Skeletal muscle satellite cell (primary cell): ENCODE measurements around the gene MTR.

Source experiments
- H3K27me3 ChIP-seq: 2 replicates; pipeline ENCODE4 v1.7.0; 2013; ENCODE audit warnings: low read length; ENCODE audit not compliant: control insufficient read depth, insufficient read depth
- H3K36me3 ChIP-seq: 2 replicates; pipeline ENCODE4 v1.7.0; 2013; ENCODE audit warnings: mild to moderate bottlenecking, control low read depth, low read length; ENCODE audit not compliant: insufficient read depth
- H3K4me1 ChIP-seq: 2 replicates; pipeline ENCODE4 v1.7.0; 2013; ENCODE audit warnings: low read length; ENCODE audit not compliant: control insufficient read depth, insufficient read depth
- H3K4me2 ChIP-seq: 2 replicates; pipeline ENCODE4 v1.7.0; 2013; ENCODE audit warnings: mild to moderate bottlenecking, low read length
- H3K4me3 ChIP-seq: 2 replicates; pipeline ENCODE4 v1.7.0; 2013; ENCODE audit warnings: low read length
- H3K9ac ChIP-seq: 2 replicates; pipeline ENCODE4 v1.7.0; 2013; ENCODE audit warnings: mild to moderate bottlenecking, low read depth, low read length, moderate library complexity
- H3K9me3 ChIP-seq: replicated peaks from 2 replicates; pipeline ENCODE4 v1.7.0; 2013; ENCODE audit warnings: mild to moderate bottlenecking, control low read depth, low read length

The MTR gene

DNA sequence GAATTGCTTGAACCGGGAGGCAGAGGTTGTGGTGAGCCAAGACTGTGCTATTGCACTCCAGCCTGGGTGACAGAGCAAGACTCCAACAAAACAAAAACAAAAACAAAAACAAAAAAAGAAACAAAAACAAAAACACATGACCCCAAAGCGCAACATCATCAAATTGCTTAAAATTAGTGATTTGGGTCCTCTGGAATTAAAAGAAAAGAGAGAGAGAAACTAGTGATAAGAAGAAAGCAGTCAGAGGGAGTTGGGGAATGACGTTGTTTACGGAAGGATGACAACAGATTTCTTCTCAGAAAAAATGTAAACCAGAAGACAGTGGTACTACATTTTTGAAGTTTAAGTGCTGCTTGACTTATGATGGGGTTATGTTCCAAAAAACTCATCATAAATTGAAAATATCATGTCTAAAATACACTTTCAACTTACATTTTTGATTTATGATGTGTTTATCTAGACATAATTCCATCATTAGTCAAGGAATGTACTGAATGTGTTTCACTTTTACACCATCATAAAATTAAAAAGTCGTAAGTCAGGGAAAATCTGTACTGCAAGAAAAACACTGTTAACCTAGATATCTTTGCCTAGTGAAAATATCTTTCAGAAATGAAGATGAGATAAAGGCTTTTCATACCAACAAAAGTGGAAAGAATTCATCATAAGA is 121.2 kb downstream of the MTR start:
- Histone ChIP-seq H3K4me3 (no peak overlapping the region), H3K27me3 (no peaks in the 10 kb centered on the region), H3K4me2 (no peak overlapping the region), H3K36me3 (no peaks in the 10 kb centered on the region), H3K4me1 (no peaks in the 10 kb centered on the region), H3K9ac (no peak overlapping the region), H3K9me3 (no peaks in the 10 kb centered on the region)

DNA sequence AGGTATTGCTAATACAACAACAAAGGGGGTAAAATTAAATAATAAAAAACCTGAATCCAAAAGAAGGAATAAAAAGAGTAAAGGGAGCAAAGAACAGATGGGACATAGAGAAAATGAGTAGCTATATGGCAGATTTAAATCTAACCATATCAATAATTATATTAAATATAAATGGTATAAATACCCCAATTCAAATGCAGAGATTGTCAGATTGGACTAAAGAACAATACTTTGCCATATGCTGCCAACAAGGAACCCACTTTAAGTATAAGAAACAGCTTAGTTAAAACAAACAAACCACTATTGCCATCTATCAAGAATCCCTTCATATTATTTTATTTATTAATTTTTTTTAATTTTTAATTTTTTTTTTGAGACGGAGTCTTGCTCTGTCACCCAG is 122.4 kb downstream of the MTR start:
- Histone ChIP-seq H3K36me3 (no peaks in the 10 kb centered on the region), H3K9me3 (no peaks in the 10 kb centered on the region), H3K9ac (no peak overlapping the region), H3K4me1 (no peaks in the 10 kb centered on the region), H3K4me3 (no peak overlapping the region), H3K27me3 (no peaks in the 10 kb centered on the region), H3K4me2 (no peak overlapping the region)

DNA sequence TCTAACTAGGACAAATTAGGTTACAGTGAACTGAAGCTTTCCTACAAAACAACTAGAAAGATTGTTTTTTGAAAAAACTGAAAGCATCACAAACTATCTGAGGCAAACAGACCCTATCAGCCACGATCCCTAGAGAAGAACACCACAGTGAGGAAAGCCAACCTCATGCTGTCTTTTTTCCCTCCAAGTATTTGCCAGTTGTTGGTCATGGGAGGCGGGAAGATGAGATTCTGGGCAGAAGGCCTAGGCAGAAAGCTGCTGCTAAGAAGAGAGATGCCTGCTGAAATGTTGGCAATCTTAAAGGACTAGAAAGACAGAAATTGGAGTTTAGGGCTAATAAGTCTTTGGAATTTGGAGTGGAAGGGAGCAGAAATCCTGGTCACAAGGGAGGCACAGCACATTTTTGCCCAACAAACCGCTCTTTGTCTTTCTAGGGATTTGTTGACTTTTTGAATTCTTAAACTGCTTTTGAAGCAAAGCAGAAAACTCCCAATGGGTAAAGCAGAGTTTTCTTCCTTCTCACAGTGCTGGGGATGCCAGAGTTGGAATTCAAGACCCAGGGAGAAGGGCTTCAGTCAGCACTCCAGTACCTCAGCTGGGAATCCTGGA is 125.3 kb downstream of the MTR start:
- Histone ChIP-seq H3K9ac (no peak overlapping the region), H3K27me3 (no peaks in the 10 kb centered on the region), H3K4me1 (no peaks in the 10 kb centered on the region), H3K4me2 (no peak overlapping the region), H3K9me3 (no peaks in the 10 kb centered on the region), H3K36me3 (no peaks in the 10 kb centered on the region), H3K4me3 (no peak overlapping the region)

DNA sequence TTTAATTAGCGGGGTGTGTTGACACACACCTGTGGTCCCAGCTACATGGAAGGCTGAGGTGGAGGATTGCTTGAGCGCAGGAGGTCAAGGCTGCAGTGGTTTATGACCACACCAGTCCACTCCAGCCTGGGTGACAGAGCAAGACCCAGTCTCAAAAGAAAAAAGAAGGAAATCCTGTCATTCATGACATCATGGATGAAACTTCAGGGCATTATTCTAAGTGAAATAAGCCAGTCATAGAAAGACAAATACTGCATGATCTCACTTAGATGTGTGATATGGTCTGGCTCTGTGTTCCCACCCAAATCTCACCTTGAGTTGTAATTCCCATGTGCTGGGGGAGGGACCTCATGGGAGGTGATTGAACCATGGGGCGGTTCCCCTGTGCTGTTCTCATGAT is 126.5 kb downstream of the MTR start:
- Histone ChIP-seq H3K36me3 (no peaks in the 10 kb centered on the region), H3K9ac (no peak overlapping the region), H3K4me3 (no peak overlapping the region), H3K4me1 (no peaks in the 10 kb centered on the region), H3K4me2 (no peak overlapping the region), H3K9me3 (no peaks in the 10 kb centered on the region), H3K27me3 (no peaks in the 10 kb centered on the region)

DNA sequence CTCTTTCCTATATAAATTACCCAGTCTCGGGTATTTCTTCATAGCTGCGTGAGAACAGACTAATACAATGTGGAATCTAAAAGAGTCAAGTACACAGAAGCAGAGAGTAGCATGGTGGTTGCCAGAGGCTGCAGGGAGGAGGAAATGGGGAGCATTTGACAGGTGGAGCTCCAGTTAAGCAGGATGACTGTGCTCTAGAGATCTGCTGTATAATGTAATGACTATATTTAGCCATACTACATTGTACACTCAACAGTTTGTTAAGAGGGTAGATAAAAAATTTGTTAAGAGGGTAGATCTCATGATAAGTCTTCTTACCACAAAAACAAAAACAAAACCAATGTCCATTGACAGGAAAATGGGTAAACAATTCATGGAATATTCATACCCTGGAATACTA is 127.1 kb downstream of the MTR start:
- no peaks in the 10 kb centered on the region for H3K4me1 ChIP-seq
- no peaks in the 10 kb centered on the region for H3K27me3 ChIP-seq
- H3K36me3 ChIP-seq: no peaks in the 10 kb centered on the region
- no peaks in the 10 kb centered on the region for H3K9me3 ChIP-seq
- no peak overlapping the region for H3K9ac ChIP-seq
- H3K4me2 ChIP-seq: no peak overlapping the region
- no peak overlapping the region for H3K4me3 ChIP-seq

DNA sequence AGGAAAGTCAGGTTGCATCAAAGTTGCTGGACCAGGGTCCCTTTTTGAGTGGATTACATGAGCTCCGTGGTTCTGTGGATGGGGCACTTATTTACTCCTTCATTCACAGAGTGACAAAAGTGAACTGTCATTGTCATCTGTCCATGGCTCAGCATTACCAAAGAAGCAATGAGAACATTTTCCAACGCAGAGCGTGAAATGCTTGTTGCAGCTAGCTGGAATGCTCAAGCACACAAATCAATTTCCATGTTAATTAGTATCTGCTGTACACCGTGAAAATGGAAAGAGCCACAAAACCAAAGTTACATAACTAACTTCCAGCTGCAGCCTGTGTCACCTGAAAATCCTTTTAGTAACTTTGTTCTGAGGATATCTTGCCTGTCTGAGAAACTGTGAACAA is 130.3 kb downstream of the MTR start:
- H3K9ac ChIP-seq: no peak overlapping the region
- H3K4me1 ChIP-seq: no peaks in the 10 kb centered on the region
- H3K9me3 ChIP-seq: no peaks in the 10 kb centered on the region
- no peaks in the 10 kb centered on the region for H3K36me3 ChIP-seq
- H3K4me3 ChIP-seq: no peak overlapping the region
- H3K4me2 ChIP-seq: no peak overlapping the region
- H3K27me3 ChIP-seq: no peaks in the 10 kb centered on the region

DNA sequence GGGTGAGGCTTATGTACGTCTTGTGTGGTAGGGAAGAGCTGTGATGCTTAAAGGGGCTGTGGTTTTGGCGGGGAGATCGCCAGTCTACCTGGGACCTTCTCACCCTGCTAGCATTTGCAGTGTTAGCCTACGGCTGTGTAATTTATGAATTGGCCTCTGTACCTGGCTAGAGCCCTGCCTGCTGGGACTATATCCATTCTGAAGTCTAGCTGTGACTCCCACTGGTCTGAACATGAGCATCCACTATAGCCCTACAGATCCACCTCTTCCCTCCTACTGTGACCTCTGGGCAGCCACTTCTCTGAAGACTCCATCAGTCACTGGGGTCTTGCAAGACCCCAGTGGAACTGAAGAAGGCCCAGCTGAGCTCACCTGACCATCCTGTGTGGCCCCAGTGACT is 135.4 kb downstream of the MTR start:
- no peak overlapping the region for H3K4me3 ChIP-seq
- no peaks in the 10 kb centered on the region for H3K27me3 ChIP-seq
- no peak overlapping the region for H3K4me2 ChIP-seq
- H3K36me3 ChIP-seq: no peaks in the 10 kb centered on the region
- H3K9me3 ChIP-seq: no peaks in the 10 kb centered on the region
- H3K4me1 ChIP-seq: no peaks in the 10 kb centered on the region
- H3K9ac ChIP-seq: no peak overlapping the region

DNA sequence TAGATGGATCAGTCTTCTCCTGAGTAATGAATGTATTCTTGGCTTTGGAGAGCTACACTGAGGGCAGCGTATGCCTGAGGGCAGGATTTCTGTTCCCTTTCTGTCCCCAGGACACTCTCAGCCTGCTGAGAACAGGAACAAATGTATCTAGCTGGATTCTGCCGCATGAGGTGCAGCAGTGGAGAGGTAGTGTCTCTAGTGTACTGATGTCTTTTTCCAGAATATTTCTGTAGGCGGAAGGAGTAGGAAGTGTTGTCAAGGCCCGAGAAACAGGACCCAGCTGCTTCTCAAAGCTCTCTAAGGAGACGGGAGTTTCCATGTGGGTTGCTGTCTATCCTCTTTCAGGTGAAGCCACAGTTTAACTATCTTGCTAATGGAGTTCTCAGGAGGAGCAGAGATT is 143.7 kb downstream of the MTR start:
- no peaks in the 10 kb centered on the region for H3K27me3 ChIP-seq
- H3K9me3 ChIP-seq: no peaks in the 10 kb centered on the region
- H3K4me1 ChIP-seq: no peaks in the 10 kb centered on the region
- no peak overlapping the region for H3K4me3 ChIP-seq
- H3K4me2 ChIP-seq: no peak overlapping the region
- H3K36me3 ChIP-seq: no peaks in the 10 kb centered on the region
- no peak overlapping the region for H3K9ac ChIP-seq

DNA sequence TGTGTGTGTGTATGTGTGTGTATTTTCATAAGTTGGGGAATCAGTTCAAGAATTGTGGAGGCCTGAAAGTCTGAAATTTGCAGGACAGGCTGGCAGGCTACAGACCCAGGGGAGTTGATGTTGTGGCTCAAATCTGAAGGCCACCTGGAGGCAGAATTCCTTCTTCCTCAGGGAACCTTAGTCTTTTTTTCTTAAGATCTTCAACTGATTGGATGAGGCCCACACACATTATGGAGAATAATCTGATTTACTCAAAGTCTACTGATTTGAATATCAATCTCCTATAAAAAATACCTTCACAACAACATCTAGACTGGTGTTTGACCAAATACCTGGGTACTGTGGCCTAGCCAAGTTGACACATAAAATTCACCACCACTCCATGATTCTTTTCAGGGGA is 147.3 kb downstream of the MTR start:
- H3K9me3 ChIP-seq: peaks cover 10% of the 10 kb centered on the region
- H3K27me3 ChIP-seq: no peaks in the 10 kb centered on the region
- no peaks in the 10 kb centered on the region for H3K4me1 ChIP-seq
- no peak overlapping the region for H3K4me2 ChIP-seq
- H3K36me3 ChIP-seq: no peaks in the 10 kb centered on the region
- H3K9ac ChIP-seq: no peak overlapping the region
- no peak overlapping the region for H3K4me3 ChIP-seq

DNA sequence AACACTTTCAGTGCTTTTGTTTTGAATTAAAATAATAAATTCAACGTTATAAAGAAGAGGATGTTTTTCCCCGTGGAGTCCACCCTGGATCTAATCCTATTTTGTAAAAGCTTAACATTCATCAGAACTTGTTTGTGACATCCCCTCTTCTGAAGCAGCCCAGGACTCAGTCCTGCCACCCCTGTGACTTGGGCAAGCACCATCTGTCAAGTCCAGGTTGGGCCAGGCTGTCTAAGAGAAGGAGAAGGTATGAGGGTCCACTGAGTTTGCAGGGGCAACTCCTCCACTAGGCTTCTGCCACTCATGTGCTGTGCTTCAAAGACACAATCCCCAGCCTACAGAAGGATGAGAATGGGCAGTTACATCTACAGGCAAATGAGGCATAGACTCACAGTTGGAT is 149.5 kb downstream of the MTR start:
- H3K27me3 ChIP-seq: no peaks in the 10 kb centered on the region
- H3K4me1 ChIP-seq: no peaks in the 10 kb centered on the region
- peaks cover 10% of the 10 kb centered on the region for H3K9me3 ChIP-seq
- H3K36me3 ChIP-seq: no peaks in the 10 kb centered on the region
- no peak overlapping the region for H3K4me3 ChIP-seq
- no peak overlapping the region for H3K4me2 ChIP-seq
- no peak overlapping the region for H3K9ac ChIP-seq

DNA sequence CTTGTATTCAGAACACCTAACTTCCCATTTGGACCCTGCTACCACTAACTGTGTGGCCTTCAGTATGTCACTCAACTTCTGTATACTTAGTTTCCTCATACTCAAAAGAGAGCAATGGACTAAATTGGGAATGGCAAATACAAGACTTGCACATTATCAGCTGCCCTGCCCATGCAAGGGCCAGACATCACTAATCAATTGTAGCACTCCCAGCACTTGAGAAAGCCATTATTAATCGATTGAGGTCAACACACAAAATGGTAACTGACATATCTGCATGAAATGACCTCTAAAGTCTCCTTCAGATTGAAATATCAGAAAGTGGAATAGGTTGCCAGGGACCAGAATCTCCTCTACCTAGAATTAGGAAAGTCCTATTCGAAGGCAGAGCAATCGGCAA is 149.9 kb downstream of the MTR start:
- H3K4me3 ChIP-seq: no peak overlapping the region
- no peaks in the 10 kb centered on the region for H3K36me3 ChIP-seq
- no peak overlapping the region for H3K4me2 ChIP-seq
- no peaks in the 10 kb centered on the region for H3K4me1 ChIP-seq
- no peak overlapping the region for H3K9ac ChIP-seq
- peaks cover 10% of the 10 kb centered on the region for H3K9me3 ChIP-seq
- H3K27me3 ChIP-seq: no peaks in the 10 kb centered on the region

DNA sequence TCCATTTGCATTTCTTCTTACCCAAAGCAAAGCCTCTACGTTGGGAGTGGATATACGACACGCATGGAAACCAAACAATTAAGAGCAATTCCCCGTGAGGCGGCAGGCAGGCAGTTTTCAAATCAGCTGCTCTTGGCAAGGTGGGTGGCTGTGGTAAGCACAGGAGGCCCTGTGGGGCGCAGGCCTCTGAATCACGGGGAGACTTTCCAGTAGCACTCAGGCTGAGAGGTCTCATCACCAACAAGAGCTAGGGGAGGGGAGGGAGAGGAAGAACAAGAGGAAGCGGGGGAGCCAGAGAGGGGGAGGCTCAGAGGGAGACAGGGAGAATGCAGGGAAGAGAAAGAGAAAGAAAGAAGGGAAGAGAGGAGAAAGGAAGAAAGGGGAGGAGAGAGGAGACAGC is 152.7 kb downstream of the MTR start:
- Histone ChIP-seq H3K9me3 (peaks cover 10% of the 10 kb centered on the region), H3K4me3 (no peak overlapping the region), H3K9ac (no peak overlapping the region), H3K36me3 (no peaks in the 10 kb centered on the region), H3K4me2 (no peak overlapping the region), H3K4me1 (no peaks in the 10 kb centered on the region), H3K27me3 (no peaks in the 10 kb centered on the region)
